H1 (cell line): ENCODE results near the gene ZSCAN21. TPM values are rescaled to one million over a fixed set of nuclear protein-coding genes. Genes with fewer than 3 reads are reported as not detected.

Experiments used
- CTCF ChIA-PET: fragments of 300-600 bp; sonication (Branson Sonifier 250); formaldehyde crosslinking; loops from one replicate; lab custom pipeline; 2021; ENCODE audit not compliant: partially characterized antibody; lab: Charles Lee
- POLR2A ChIA-PET: fragments of 300-600 bp; sonication (Branson Sonifier 250); formaldehyde crosslinking; loops from one replicate; lab custom pipeline; 2021; ENCODE audit warnings: inconsistent platforms; ENCODE audit not compliant: partially characterized antibody; lab: Charles Lee
- DNase-seq, 2 experiments: peaks; one replicate each; pipeline versions ENCODE4 v3.0.0 to v3.0.0-alpha.2; 2010 to 2022; ENCODE audit warnings: low spot score in 2 of 2, low read depth in 1 of 2, mixed read lengths in 1 of 2
- FAIRE-seq: peaks from 2 replicates; lab custom pipeline; 2011; peaks lifted over from hg19 to GRCh38; lab: Jason Lieb, UNC
- H2AFZ ChIP-seq: 2 replicates; pipeline ENCODE4 v1.8.1; 2012; ENCODE audit warnings: low read length, inconsistent platforms
- H2AK5ac ChIP-seq: 2 replicates; pipeline ENCODE4 v1.6.1; 2013; ENCODE audit warnings: low read depth, low read length
- H2BK120ac ChIP-seq: replicated peaks from 2 replicates; pipeline ENCODE3; 2013; ENCODE audit warnings: low read depth, low read length, inconsistent platforms
- H2BK12ac ChIP-seq: 2 replicates; pipeline ENCODE4 v1.6.1; 2013; ENCODE audit warnings: low read depth, low read length
- H2BK15ac ChIP-seq: 2 replicates; pipeline ENCODE4 v1.6.1; 2013; ENCODE audit warnings: low read length
- H2BK20ac ChIP-seq: 2 replicates; pipeline ENCODE4 v1.6.1; 2013; ENCODE audit warnings: low read length
- H2BK5ac ChIP-seq: 2 replicates; pipeline ENCODE4 v1.6.1; 2013; ENCODE audit warnings: low read depth, low read length
- H3K14ac ChIP-seq: 2 replicates; pipeline ENCODE4 v1.6.1; 2013; ENCODE audit warnings: inconsistent platforms; ENCODE audit not compliant: insufficient read length
- H3K18ac ChIP-seq: 2 replicates; pipeline ENCODE4 v1.6.1; 2013; ENCODE audit warnings: low read length; ENCODE audit errors: extremely low read depth
- H3K23ac ChIP-seq: 2 replicates; pipeline ENCODE4 v1.6.1; 2013; ENCODE audit warnings: inconsistent platforms; ENCODE audit not compliant: insufficient read length
- H3K23me2 ChIP-seq: 2 replicates; pipeline ENCODE4 v1.6.1; 2013; ENCODE audit warnings: low read depth, low read length
- H3K27ac ChIP-seq: 2 replicates; pipeline ENCODE4 v1.6.1; 2011; ENCODE audit warnings: low read depth, low read length, inconsistent platforms
- H3K27me3 ChIP-seq, 4 experiments: replicated peaks in 1 of 4; 1 replicate in 1 of 4; 2 replicates in 3 of 4; pipeline versions ENCODE4 v1.6.1 to v1.8.1; 2011 to 2013; ENCODE audit warnings: low read length in 3 of 4, mild to moderate bottlenecking in 3 of 4, inconsistent platforms in 2 of 4, mixed read lengths in 2 of 4, moderate library complexity in 1 of 4; ENCODE audit not compliant: control insufficient read depth in 3 of 4, insufficient read depth in 3 of 4; ENCODE audit errors: extremely low read depth in 1 of 4
- H3K36me3 ChIP-seq, 4 experiments: 2 replicates each; pipeline versions ENCODE4 v1.6.1 to v1.8.1; 2011 to 2013; ENCODE audit warnings: mild to moderate bottlenecking in 4 of 4, low read length in 3 of 4, moderate library complexity in 2 of 4, control low read depth in 1 of 4, inconsistent platforms in 1 of 4; ENCODE audit not compliant: insufficient read depth in 4 of 4, control insufficient read depth in 2 of 4
- H3K4ac ChIP-seq: replicated peaks from 2 replicates; pipeline ENCODE3; 2013; ENCODE audit warnings: low read length, low read depth, mixed read lengths, inconsistent platforms; ENCODE audit not compliant: insufficient read length
- H3K4me1 ChIP-seq, 4 experiments: replicated peaks in 1 of 4; 1 replicate in 1 of 4; 2 replicates in 3 of 4; pipeline versions ENCODE4 v1.6.1 to v1.8.1; 2011 to 2013; ENCODE audit warnings: low read length in 3 of 4, inconsistent platforms in 2 of 4, mixed read lengths in 1 of 4; ENCODE audit not compliant: insufficient read depth in 4 of 4, control insufficient read depth in 3 of 4
- H3K4me2 ChIP-seq, 2 experiments: 2 replicates each; pipeline versions ENCODE4 v1.6.1 to v1.8.1; 2011 to 2013; ENCODE audit warnings: low read depth in 2 of 2, low read length in 2 of 2, control low read depth in 1 of 2, inconsistent platforms in 1 of 2, mild to moderate bottlenecking in 1 of 2; ENCODE audit not compliant: insufficient read depth in 1 of 2
- H3K4me3 ChIP-seq, 4 experiments: fragments of 200-600, 300-600 bp in 1 of 4; sonication (generic), shearing (Covaris generic), sonication (Bioruptor Twin) in 1 of 4; 2 replicates each; pipeline versions ENCODE4 v1.5.1 to v1.8.1; 2011 to 2016; ENCODE audit warnings: low read length in 4 of 4, low read depth in 3 of 4, control low read depth in 2 of 4, inconsistent platforms in 2 of 4, mild to moderate bottlenecking in 2 of 4, mixed read lengths in 1 of 4, moderate library complexity in 1 of 4; ENCODE audit not compliant: insufficient read depth in 2 of 4; ENCODE audit errors: extremely low read depth in 1 of 4
- H3K56ac ChIP-seq: replicated peaks from 2 replicates; pipeline ENCODE3; 2013; ENCODE audit warnings: low read depth, mild to moderate bottlenecking, mixed read lengths, low read length, inconsistent platforms; ENCODE audit not compliant: insufficient read length
- H3K79me1 ChIP-seq: 2 replicates; pipeline ENCODE4 v1.6.1; 2013; ENCODE audit warnings: low read depth, low read length, control low read depth
- H3K79me2 ChIP-seq, 2 experiments: 2 replicates each; pipeline versions ENCODE4 v1.6.1 to v1.8.1; 2012 to 2013; ENCODE audit warnings: low read length in 2 of 2, mild to moderate bottlenecking in 2 of 2, inconsistent platforms in 1 of 2; ENCODE audit not compliant: insufficient read depth in 2 of 2, control insufficient read depth in 1 of 2
- H3K9ac ChIP-seq, 4 experiments: replicated peaks in 1 of 4; 1 replicate in 1 of 4; 2 replicates in 3 of 4; pipeline versions ENCODE4 v1.6.1 to v1.8.1; 2011 to 2013; ENCODE audit warnings: low read depth in 3 of 4, low read length in 3 of 4, control low read depth in 2 of 4, mild to moderate bottlenecking in 2 of 4, moderate library complexity in 2 of 4, inconsistent platforms in 1 of 4; ENCODE audit errors: extremely low read depth in 1 of 4
- H3K9me3 ChIP-seq, 2 experiments: 2 replicates each; pipeline versions ENCODE4 v1.6.1 to v1.8.1; 2012 to 2013; ENCODE audit warnings: mild to moderate bottlenecking in 2 of 2, moderate library complexity in 2 of 2, control low read depth in 1 of 2, inconsistent platforms in 1 of 2, low read depth in 1 of 2, low read length in 1 of 2, mixed read lengths in 1 of 2; ENCODE audit not compliant: insufficient read depth in 2 of 2
- H4K20me1 ChIP-seq, 2 experiments: replicated peaks in 1 of 2; 2 replicates each; pipeline versions ENCODE3 to v1.8.1; 2011 to 2013; ENCODE audit warnings: inconsistent platforms in 2 of 2, low read length in 2 of 2, mild to moderate bottlenecking in 1 of 2; ENCODE audit not compliant: insufficient read depth in 2 of 2, control insufficient read depth in 1 of 2
- H4K5ac ChIP-seq: 2 replicates; pipeline ENCODE4 v1.6.1; 2013; ENCODE audit warnings: low read length, low read depth, mixed read lengths, inconsistent platforms; ENCODE audit not compliant: insufficient read length
- H4K8ac ChIP-seq: 2 replicates; pipeline ENCODE4 v1.8.0; 2013; ENCODE audit warnings: mild to moderate bottlenecking, moderate library complexity, low read length, inconsistent platforms; ENCODE audit not compliant: insufficient read depth; ENCODE audit errors: extremely low read depth
- H4K91ac ChIP-seq: replicated peaks from 2 replicates; pipeline ENCODE3; 2013; ENCODE audit warnings: low read length, mixed read lengths, inconsistent platforms; ENCODE audit not compliant: insufficient read length
- BRCA1 ChIP-seq: IDR thresholded peaks from 2 replicates; pipeline ENCODE4 v1.6.1; 2012; ENCODE audit warnings: low read depth, low read length, improper control_type of control experiment
- E2F6 ChIP-seq: IDR thresholded peaks from 2 replicates; pipeline ENCODE4 v1.6.1; 2012; ENCODE audit warnings: inconsistent platforms
- FOSL1 ChIP-seq: IDR thresholded peaks from 2 replicates; pipeline ENCODE4 v1.6.1; 2011; ENCODE audit warnings: mild to moderate bottlenecking, low read depth, low read length, moderate library complexity; ENCODE audit not compliant: insufficient read depth
- HDAC6 ChIP-seq: IDR thresholded peaks from one replicate; pipeline ENCODE4 v1.7.1; 2012; ENCODE audit warnings: low read depth, mild to moderate bottlenecking, inconsistent platforms, low read length, moderate library complexity
- POLR2A ChIP-seq, 2 experiments: IDR thresholded peaks; 1 replicate in 1 of 2; 2 replicates in 1 of 2; pipeline ENCODE4 v1.6.1; 2011; ENCODE audit warnings: low read depth in 2 of 2, low read length in 2 of 2, mild to moderate bottlenecking in 2 of 2; ENCODE audit errors: control extremely low read depth in 1 of 2
- POLR2AphosphoS5 ChIP-seq: IDR thresholded peaks from 2 replicates; pipeline ENCODE4 v1.6.1; 2011; ENCODE audit warnings: low read depth, low read length
- RXRA ChIP-seq: IDR thresholded peaks from 2 replicates; pipeline ENCODE4 v1.6.1; 2011; ENCODE audit warnings: low read depth, mild to moderate bottlenecking, low read length, moderate library complexity; ENCODE audit not compliant: insufficient read depth
- TEAD4 ChIP-seq: IDR thresholded peaks from 2 replicates; pipeline ENCODE4 v1.6.1; 2012; ENCODE audit warnings: low read depth, low read length, inconsistent platforms, mixed read lengths
- WGBS, 2 experiments: shearing (Covaris generic) in 1 of 2; methylation state at CpG; one replicate each; pipeline versions ENCODE4 v1.1.6 to v1.1.7; 2013 to 2015; ENCODE audit warnings: low lambda C conversion rate in 2 of 2, mixed read lengths in 2 of 2, inconsistent platforms in 1 of 2, low coverage in 1 of 2, missing lambda C conversion rate in 1 of 2; ENCODE audit not compliant: insufficient replicate concordance in 2 of 2, insufficient coverage in 1 of 2, insufficient read length in 1 of 2; ENCODE audit errors: extremely low coverage in 1 of 2, missing lambda C conversion rate in 1 of 2; 5-methylcytosine and 5-hydroxymethylcytosine counted together
- polyA plus RNA-seq, 7 experiments: library from polyadenylated mRNA; depleted of rRNA in 3 of 7; stranded (reverse) in 5 of 7; unstranded in 2 of 7; fragments of >200 nt in 5 of 7; fragments of 200-250 nt in 2 of 7; gene quantifications; 1 replicate in 5 of 7; 2 replicates in 1 of 7; 4 replicates in 1 of 7; pipeline versions ENCODE4 v1.2.1 to v1.2.3, GENCODE V29; 2011 to 2013; ENCODE audit warnings: missing spikeins in 2 of 7, mixed read lengths in 2 of 7
- total RNA-seq: library from RNA; stranded (reverse); fragmentation: NEBNext Ultra II Directional; extraction: Animal tissue kit (Norgen Biotek cat#: 25700); gene quantifications from 2 replicates; pipeline ENCODE4 v1.2.1, GENCODE V29; 2021

Gene ZSCAN21
- total and polyA plus RNA-seq, 2 of the 8 experiments (the other 6 are each of a cell fraction or from before 2014, with no cell fraction given) = 15.4 to 26.1 TPM

- H2AK5ac ChIP-seq = no peak overlapping the region; the same call in 1 of the 2 replicates
- H3K79me2 ChIP-seq = peaks cover 9 to 56% of the 10 kb centered on the region in 2 experiments
- DNase-seq (no peak), FAIRE-seq (no peak)
- H2BK20ac ChIP-seq = no peak overlapping the region
- no peak overlapping the region for H3K18ac ChIP-seq
- no peak overlapping the region for H3K4ac ChIP-seq
- H3K4me2 ChIP-seq = peak overlapping the region; percentile 56 to 77; a peak in 2 of 4 replicates
- no peak overlapping the region for H3K23ac ChIP-seq
- peaks cover 13 to 25% of the 10 kb centered on the region in 2 experiments for H4K20me1 ChIP-seq
- no peak overlapping the region for H4K91ac ChIP-seq
- H3K36me3 ChIP-seq = peaks cover 55 to 64% (median 57%) of the 10 kb centered on the region in 4 experiments
- H2BK12ac ChIP-seq = no peak overlapping the region
- H2BK5ac ChIP-seq = no peak overlapping the region; the same call in 1 of the 2 replicates
- ChIA-PET CTCF (interaction anchor here (0.6 to 5.9 kb wide), 3 partner anchors 14 to 539 kb away, joined by 3 to 55 read pairs (median 3); no protein-coding TSS in a partner anchor), POLR2A (interaction anchor here (1.0 to 20.0 kb wide), 6 partner anchors 11 to 69 kb away, joined by 3 to 722 read pairs (median 7); partner anchors contain the start of genes CNPY4, COPS6, MBLAC1 and TAF6)
- no peak overlapping the region for H3K14ac ChIP-seq
- H3K27me3 ChIP-seq = no peaks in the 10 kb centered on the region
- peak overlapping the region in 3 of 4 experiments; percentile 83 to 97 (median 85); a peak in 5 of 8 replicates for H3K4me3 ChIP-seq
- no peak overlapping the region for H2AFZ ChIP-seq
- WGBS, 2 experiments = 91% methylated on average over 10 of the region's 10 CpGs; no CpG with 5 or more reads in 1 of the 2 experiments
- no peak overlapping the region for H2BK120ac ChIP-seq
- H3K27ac ChIP-seq = no peak overlapping the region
- H3K4me1 ChIP-seq = peaks cover 0 to 8% (median 3%) of the 10 kb centered on the region in 4 experiments; a peak in 3 of 7 replicates
- H3K23me2 ChIP-seq = no peaks in the 10 kb centered on the region; the same call in 1 of the 2 replicates
- no peak overlapping the region for H3K56ac ChIP-seq
- peaks cover 12% of the 10 kb centered on the region for H3K79me1 ChIP-seq
- no peaks in the 10 kb centered on the region for H3K9me3 ChIP-seq
- no peak for TF ChIP-seq TEAD4
- peak; percentile 56; the same call in 1 of the 2 replicates for TF ChIP-seq POLR2AphosphoS5
- no peak for TF ChIP-seq HDAC6
- no peak for TF ChIP-seq E2F6
- peak in 1 of 2 experiments; percentile 60; a peak in 2 of 3 replicates for TF ChIP-seq POLR2A (IDR thresholded peaks at IDR 0.05; ENCODE audit: control extremely low read depth in 1 of 2, low read depth in 2 of 2, low read length in 2 of 2)
- no peak for TF ChIP-seq BRCA1
- TF ChIP-seq RXRA = no peak
- no peak for TF ChIP-seq FOSL1
- TF ChIP-seq, all 59 proteins: peak for 2
- H4K8ac ChIP-seq = peak overlapping the region; percentile 86; the same call in 1 of the 2 replicates
- no peak overlapping the region for H4K5ac ChIP-seq
- H3K9ac ChIP-seq = no peak overlapping the region; a peak in 3 of 7 replicates
- no peak overlapping the region for H2BK15ac ChIP-seq
These were observed 49.3 kb downstream of the ZSCAN21 start for GRCh38 chr7:100098913-100099312.
